NB4 (cell line): ENCODE results near the gene PIP4K2A.

ENCODE experiments used
- POLR2A ChIP-seq: IDR thresholded peaks from 2 replicates; pipeline ENCODE4 v1.6.1; 2011; ENCODE audit warnings: mild to moderate bottlenecking; ENCODE audit not compliant: insufficient read length; ENCODE audit errors: extremely low read depth
- TF ChIP-seq, protein P1 (sequence below): IDR thresholded peaks from one replicate; pipeline ENCODE4 v1.5.1; 2012; ENCODE audit warnings: low read depth, low read length
- TF ChIP-seq, protein P2 (sequence below): IDR thresholded peaks from 2 replicates; pipeline ENCODE4 v1.6.1; 2011; ENCODE audit warnings: low read depth, low read length

DNA sequence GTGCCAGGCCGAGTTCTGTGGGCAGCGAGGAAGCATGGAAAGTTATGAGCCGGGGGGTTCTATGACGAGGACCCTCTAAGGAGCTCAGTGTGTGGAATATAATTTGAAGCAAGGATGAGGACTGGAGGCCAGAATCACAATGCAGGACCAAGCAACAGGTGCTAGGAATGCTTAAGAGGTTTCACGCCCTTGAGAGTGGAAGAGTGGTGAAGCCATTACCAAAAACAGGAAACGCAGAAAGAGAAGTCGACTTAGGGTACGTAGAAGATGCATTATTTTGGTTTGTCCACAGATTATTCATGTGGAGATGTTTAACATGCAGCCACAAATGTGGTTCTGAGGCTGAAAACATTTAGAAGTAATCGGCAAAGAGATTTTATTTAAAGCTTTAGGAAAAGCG lies 78.7 kb downstream of the PIP4K2A start:
- TF ChIP-seq, protein P1, sequence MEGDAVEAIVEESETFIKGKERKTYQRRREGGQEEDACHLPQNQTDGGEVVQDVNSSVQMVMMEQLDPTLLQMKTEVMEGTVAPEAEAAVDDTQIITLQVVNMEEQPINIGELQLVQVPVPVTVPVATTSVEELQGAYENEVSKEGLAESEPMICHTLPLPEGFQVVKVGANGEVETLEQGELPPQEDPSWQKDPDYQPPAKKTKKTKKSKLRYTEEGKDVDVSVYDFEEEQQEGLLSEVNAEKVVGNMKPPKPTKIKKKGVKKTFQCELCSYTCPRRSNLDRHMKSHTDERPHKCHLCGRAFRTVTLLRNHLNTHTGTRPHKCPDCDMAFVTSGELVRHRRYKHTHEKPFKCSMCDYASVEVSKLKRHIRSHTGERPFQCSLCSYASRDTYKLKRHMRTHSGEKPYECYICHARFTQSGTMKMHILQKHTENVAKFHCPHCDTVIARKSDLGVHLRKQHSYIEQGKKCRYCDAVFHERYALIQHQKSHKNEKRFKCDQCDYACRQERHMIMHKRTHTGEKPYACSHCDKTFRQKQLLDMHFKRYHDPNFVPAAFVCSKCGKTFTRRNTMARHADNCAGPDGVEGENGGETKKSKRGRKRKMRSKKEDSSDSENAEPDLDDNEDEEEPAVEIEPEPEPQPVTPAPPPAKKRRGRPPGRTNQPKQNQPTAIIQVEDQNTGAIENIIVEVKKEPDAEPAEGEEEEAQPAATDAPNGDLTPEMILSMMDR, result no peak
- TF ChIP-seq, protein P2, sequence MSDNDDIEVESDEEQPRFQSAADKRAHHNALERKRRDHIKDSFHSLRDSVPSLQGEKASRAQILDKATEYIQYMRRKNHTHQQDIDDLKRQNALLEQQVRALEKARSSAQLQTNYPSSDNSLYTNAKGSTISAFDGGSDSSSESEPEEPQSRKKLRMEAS, result no peak
- no peak for TF ChIP-seq POLR2A
